Measurements from ENCODE around the gene R3HDM2.

R3HDM2 gene

GRCh38 chr12:57231276-57232021, 199.4 kb downstream of the R3HDM2 start:
- no peak for DNase-seq (ENCODE audit: low read depth)
- no peak for TF ChIP-seq CTCF (conservative IDR thresholded peaks at IDR 0.05; ENCODE audit: low read depth, low read length)
- peak overlapping the region; percentile 79 for H3K4me3 ChIP-seq (ENCODE audit: low read depth, low read length)

- peak overlapping the region; percentile 79 for H3K4me3 ChIP-seq (ENCODE audit: low read depth, low read length)
- TF ChIP-seq CTCF (conservative IDR thresholded peaks at IDR 0.05; ENCODE audit: low read depth, low read length): no peak
- no peak for DNase-seq (ENCODE audit: low read depth)
Observed at GRCh38 chr12:57230381-57231155, 200.3 kb downstream of the R3HDM2 start.

- peak; percentile 97 for DNase-seq (ENCODE audit: low read depth)
- peak within 1 kb of the TSS; percentile 79 for H3K4me3 ChIP-seq (ENCODE audit: low read depth, low read length)
- TF ChIP-seq CTCF (conservative IDR thresholded peaks at IDR 0.05; ENCODE audit: low read depth, low read length): no peak
Observed at GRCh38 chr12:57229634-57230380, 201.0 kb downstream of the R3HDM2 start, which contains the start of gene SHMT2. TSS of gene SHMT2 (plus strand) at chr12:57229711. CDS start at chr12:57229779, 68 bp downstream.

- DNase-seq (ENCODE audit: low read depth): no peak
- TF ChIP-seq CTCF (conservative IDR thresholded peaks at IDR 0.05; ENCODE audit: low read depth, low read length): peak; percentile 8
- peak overlapping the region; percentile 79 for H3K4me3 ChIP-seq (ENCODE audit: low read depth, low read length)
Observed at GRCh38 chr12:57229046-57229633, 201.7 kb downstream of the R3HDM2 start.

- TF ChIP-seq CTCF (conservative IDR thresholded peaks at IDR 0.05; ENCODE audit: low read depth, low read length): no peak
- DNase-seq (ENCODE audit: low read depth): no peak
- no peak overlapping the region for H3K4me3 ChIP-seq (ENCODE audit: low read depth, low read length)
Observed at GRCh38 chr12:57227315-57228115, 203.3 kb downstream of the R3HDM2 start.

All from choroid plexus epithelial cell (primary cell).